ENCODE data around the gene CCNF.
"Not testable (repeated sequence)": the region's sequence is repeated elsewhere in the genome, so short reads cannot be mapped to it uniquely, and the experiment has no call there.

Gene CCNF

DNA sequence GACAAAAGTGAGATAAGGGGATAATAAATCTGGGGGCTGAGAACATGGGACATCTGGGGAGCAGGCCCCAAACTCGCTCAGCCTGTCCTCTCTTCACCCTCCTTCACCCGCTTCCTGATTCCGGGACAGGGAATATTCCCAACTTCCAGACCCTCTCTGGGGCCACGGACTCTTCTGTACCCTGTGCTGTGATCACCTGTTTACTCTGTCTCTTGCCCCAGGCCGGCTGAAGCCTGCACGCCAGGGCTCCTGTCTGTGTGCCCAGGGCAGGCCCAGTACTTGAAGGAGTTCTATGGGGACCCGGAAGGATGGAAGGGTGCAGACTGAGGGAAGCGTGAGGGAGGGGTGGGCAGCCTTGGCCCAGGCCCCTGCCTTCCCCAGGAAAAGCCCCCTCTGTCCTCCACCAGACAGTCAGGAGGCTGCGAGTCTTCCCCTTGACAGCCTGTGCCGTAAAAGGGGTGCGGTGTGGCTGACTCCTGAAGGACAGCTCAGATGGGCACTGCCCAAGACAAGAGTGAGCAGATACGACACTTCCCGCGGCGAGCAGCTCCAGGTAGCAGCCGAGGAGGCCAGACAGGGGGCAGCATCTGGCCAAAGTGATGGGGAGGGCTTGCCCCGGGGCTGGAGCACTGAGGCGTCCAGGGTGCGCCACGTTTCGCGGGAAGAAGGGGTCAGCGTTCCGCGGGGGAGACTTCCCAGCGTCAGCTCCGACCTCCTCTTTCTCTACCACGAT, 1.0 kb upstream of the CCNF start:
- peak; percentile 34 for DNase-seq (ENCODE audit: low spot score)

DNA sequence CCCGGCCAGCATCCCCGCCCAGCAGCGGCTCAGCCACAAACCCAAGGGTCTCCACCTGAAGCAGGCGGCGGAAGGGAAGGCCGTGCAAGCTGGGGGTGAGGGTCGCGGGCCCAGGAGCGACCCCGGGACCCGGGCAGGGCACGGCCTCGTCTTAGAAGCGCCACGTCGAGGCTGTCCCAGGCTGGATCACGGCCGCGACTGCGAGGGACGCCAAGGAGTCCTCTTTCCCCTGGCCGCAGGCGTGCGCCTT, 538 bp upstream of the CCNF start:
- DNase-seq (ENCODE audit: low spot score) = no peak

DNA sequence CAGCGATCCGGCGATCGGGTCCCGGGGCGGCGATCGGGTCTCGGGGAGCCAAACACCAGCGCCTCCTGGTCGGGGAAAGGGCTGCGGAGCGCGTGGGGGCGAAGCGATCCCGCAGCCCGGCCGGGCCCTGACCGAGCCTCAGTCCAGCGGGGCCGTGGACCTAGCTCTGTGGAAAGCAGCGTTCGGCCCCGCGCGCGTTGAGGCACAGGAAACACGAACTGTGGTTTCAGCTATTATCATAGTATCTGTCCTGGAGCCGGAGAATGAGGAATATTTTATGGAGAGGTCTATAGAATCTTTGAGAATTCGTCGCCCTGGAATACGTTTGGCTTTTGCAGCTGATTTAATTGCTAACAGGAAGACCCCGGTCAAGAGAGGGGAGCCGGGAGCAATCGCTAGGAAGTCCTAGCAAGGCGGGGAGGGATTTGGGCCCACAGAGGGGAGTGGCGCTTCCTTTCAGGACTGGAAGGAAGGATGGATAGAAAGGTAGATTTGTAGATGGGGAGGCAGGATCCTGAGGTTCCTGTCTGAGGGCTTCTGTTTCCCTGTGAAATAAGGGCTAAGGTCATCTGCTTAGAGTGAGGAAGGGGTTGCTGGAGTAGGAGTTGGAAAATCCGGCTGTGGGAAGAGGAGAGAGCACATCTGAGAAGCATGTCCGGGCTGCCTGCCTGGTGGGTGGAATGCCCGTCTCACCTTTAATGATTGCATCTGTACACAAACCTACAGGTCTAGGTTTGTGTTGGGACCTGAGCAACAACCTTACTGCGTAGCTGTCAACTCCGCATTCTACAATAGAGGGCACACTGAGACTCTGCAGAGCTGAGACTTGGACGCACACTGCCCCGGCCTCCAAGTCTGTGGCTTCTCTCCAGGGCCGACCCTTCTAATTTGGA, 770 bp downstream of the CCNF start:
- DNase-seq (ENCODE audit: low spot score) = no peak

DNA sequence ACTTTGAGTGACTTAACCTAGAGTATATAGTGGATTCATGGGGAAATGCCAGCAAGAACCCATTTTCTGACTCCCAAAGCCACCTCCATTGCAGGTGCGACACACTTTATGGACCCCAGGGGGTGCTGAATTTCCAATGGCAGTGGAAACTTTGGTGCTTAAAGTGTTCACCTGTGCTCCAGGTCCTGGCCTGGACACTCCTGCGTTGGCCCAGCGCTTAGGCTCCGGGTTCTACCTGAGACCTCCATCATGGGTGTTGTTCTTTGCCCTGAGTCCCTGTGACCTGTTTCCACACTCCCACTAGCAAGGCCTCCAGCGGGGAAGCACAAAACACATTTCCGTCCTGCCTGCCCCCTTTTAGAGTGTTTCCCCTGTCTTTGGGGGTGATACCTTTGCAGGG, 3.0 kb downstream of the CCNF start:
- no peak for DNase-seq (ENCODE audit: low spot score)

DNA sequence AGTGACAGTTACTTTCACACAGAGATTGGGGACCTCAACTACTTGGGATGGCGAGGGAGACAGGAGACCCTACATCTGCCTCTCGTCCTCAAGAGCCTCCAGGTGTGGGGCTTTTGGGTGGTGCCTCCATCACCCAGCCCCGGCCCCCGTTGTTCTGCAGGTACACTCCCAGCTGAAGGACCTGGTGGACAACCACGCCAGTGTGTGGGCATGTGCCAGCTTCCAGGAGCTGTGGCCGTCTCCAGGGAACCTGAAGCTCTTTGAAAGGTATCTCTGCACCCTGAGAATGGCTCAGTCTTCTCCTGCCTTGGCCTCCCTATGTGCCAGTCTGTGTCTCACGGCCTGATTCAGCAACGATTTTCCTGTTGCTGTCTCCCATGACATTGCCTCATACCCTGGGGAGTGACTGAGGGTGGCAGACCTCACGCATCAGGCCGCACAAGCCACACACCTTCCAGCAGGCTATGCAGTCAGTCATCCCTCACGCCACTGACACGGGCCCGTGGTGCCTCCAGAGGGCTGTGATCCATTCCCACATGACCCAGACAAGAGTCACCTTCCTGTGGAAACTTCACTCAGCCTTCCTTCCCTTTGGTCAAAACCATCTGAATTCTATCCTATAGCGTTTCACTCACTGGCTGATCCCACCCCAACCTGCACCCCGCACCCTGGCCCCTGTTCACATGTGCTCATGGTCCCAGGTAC, 3.7 kb downstream of the CCNF start:
- no peak for DNase-seq (ENCODE audit: low spot score)

DNA sequence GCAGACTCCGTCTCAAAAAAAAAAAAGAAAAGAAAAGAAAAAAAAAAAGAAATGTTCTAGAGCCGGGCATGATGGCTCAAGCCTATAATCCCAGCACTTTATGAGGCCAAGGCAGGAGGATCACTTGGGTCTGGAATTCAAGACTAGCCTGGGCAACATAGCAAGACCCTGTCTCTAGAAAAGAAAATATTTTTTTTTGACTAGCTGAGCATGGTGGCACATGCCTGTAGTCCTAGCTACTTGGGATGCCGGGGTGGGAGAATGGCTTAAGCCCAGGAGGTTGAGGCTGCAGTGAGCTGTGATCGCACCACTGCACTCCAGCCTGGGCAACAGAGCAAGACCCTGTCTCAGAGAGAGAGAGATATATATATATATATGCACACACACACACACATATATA, 6.0 kb downstream of the CCNF start:
- not testable (repeated sequence) for DNase-seq (ENCODE audit: low spot score)

DNA sequence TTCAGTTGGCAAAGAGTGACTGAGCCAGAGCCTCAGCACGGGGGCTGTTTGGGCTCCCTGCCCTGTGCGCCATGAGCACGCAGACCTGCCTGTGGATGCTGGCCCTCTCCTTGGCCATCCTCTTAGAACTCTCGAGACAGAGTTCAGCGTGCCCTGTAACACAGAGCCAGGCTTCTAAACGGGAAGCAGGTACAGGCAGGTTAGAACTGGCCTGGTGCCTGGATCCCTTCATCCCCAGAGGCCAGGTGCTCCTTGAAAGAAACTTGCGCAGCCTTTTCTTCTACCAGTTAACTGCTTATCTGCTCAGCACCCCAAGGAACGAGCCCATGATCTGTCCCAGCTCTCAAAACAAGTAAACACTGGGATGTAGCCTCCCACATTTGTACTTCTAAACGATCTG, 6.9 kb downstream of the CCNF start:
- no peak for DNase-seq (ENCODE audit: low spot score)

DNA sequence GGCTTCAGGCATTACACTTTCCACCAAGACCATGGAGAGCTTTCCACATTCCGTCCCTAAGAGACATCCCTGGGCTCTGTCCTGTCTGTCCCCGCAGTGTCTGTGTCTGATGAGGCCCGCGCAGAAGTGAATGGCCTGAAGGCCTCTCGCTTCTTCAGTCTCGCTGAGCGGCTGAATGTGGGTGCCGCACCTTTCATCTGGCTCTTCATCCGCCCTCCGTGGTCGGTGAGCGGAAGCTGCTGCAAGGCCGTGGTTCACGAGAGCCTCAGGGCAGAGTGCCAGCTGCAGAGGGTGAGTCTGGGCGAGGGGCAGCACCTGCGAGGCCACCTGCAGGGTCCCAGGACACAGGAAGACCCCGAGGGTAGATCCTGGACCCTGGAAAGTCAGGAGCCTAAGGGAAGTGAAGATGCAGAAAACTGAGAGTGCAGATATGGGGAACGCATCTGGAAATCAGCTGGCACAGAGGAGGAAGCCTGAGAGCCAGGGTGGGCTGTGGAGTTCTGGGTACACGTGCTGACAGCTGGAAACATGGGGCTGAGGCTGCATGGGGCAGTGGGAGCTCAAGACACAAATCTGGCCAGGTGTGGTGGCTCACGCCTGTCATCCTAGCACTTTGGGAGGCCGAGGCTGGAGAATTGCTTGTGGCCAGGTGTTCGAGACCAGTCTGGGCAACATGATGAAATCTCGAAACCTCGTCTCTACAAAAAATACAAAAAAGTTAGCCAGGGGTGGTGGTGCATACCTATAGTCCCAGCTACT, 8.0 kb downstream of the CCNF start:
- DNase-seq (ENCODE audit: low spot score) = no peak

DNA sequence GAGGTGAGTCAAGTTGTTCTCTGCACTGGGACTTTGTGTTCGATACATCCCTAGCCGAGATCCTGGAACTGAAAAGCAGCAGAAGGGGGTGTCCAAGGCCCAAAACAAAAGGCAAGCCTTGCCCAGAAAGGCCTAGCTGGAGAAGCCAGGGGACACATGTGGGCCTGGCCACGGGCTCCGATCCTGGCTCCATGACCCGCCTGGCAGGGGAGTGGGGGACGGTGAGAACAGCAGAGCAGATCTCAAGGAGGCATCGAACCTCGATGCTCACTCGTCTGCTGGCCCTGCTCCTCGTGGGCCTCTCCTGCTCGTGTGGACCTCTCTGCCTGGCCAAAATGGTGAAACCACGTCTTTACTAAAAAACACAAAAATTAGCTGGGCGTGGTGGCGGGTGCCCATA, 8.9 kb downstream of the CCNF start:
- no peak for DNase-seq (ENCODE audit: low spot score)

DNA sequence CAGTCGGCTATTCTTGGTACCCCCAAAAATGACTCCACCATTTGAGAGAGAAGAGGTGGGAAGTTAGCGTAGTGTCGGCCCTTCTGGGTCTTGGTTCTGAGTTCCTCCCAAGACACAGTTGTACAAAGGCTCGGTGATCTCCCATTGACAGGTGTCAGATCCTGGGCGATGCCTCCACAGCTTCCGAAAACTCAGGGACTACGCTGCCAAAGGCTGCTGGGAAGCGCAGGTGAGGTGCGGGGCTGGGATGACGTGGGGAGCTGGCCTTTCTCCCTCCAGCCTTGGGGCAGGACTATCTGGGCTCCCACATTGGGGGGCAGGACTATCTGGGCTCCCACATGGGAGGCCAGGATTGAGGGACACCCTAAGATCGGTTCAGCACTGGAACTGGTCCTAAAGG, 10.4 kb downstream of the CCNF start:
- DNase-seq (ENCODE audit: low spot score) = no peak

DNA sequence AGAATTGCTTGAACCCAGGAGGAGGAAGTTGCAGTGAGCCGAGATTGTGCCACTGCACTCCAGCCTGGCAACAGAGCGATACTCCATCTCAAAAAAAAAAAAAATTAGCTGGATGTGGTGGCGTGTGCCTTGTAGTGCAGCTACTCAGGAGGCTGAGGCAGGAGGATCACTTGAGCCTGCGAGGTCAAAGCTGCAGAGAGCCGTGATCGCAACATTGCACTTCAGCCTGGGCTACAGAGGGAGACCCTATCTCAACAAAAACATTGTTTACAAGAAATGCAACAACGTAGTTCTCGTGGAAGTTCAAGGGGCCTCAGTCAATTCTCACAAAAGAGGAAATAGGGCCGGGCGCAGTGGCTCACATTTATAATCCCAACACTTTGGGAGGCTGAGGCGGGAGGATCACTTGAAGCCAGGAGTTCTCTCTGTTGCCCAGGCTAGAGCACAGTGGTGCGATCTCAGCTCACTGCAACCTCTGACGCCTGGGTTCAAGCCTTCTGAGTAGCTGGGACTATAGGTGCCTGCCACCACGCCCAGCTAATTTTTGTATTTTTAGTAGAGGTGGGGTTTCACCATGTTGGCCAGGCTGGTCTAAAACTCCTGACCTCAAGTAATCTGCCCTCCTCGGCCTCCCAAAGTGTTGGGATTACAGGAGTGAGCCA, 12.0 kb downstream of the CCNF start:
- DNase-seq (ENCODE audit: low spot score) = not testable (repeated sequence)

DNA sequence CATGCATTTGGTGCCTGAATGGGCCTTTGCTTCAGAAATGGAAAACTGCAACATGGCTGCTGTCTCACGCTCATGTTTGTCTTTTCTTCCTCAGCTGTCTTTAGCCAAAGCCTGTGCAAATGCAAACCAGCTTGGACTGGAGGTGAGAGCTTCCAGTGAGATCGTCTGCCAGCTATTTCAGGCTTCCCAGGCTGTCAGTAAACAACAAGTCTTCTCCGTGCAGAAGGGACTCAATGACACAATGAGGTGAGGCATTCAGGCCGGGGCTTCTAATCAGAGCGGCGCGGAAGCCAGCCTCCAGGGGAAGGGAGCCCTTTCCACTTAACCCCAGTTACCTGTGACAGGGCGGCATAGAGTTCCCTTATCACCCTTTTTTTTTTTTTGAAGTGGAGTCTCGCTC, 14.3 kb downstream of the CCNF start:
- DNase-seq (ENCODE audit: low spot score) = no peak

DNA sequence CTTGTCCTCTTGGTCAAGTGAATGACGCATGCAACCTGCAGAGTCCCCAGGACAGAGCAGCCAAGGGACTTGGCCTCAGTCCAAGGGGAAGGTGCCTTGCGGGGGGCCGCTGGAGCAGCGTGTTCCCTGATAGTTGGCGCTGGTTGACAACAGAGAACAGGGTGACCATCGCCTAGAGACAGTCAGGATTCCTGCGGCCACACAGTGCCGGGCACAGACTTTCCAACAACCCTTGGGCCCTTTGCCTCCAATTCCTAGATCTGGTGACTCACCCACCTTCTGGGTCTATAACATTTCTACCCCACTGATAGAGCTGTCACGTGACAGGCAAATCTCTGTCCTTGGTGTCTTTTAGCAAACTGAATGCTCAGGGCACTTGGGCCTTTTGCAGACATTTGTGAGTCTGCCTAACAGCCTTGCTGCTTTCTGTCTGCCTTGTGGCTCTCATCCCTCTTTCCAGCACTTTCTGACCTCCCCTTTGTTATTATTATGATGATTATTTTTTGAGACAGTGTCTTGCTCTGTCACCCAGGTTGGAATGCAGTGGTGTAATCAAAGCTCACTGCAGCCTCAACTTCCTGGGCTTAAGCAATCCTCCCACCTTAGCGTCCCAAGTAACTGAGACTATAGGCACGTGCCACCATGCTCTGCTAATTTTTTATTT, 18.8 kb downstream of the CCNF start:
- DNase-seq (ENCODE audit: low spot score) = no peak

DNA sequence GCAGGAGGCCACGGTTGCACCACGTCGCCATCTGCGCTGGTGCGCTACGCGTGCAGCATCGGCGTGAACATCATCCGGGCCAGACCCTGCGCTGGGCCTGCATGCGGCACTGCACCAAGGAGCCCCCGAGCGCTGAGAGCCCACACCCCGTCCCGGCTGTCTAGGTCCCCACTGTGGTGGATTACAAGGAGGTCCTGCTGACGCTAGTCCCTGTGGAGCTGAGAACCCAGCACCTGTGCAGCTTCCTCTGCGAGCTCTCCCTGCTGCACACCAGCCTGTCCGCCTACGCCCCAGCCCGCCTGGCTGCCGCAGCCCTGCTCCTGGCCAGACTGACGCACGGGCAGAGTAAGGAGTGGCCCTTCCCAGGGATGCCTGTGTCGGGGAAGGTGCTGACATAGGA, 19.9 kb downstream of the CCNF start:
- DNase-seq (ENCODE audit: low spot score) = no peak

DNA sequence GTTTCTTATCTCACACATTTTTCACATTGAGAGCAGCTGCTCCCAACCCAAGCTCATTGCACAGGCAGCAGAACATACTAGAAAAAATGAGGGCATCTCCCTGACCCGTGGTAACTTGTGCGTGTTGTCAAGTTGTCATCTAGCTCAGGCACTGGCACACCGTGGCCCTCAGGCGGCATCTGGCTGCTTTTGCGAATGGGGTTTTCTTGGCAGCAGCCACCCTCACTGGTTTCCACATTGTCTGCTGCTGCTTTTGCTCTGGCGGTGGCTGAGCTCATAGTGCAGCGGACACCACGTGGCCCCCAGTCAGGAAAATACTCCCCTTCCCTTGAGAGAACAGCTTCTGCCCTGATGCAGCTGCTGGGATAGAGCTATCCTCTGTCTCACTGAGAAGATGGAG, 21.3 kb downstream of the CCNF start:
- DNase-seq (ENCODE audit: low spot score) = no peak

DNA sequence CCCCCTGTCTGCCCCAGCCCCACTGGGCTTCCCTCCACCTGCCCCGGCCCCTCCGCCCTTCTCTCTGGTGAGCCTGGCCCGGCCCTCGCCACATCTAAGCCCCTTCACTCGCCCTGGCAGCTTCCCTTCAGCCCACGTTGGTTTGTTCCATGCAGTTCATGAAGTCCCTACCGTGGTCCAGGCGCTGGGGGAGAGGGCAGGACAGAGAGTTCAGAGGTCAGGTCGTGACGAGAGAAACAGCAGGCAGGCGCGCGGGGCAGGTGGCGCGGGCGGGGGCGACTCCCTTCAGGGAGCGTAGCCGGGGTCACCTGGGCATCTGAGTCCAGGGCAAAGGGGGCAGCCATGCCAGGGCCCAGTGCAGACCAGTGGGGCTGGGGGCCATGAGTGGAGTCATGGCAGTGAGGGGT, 21.7 kb downstream of the CCNF start:
- DNase-seq (ENCODE audit: low spot score) = no peak

DNA sequence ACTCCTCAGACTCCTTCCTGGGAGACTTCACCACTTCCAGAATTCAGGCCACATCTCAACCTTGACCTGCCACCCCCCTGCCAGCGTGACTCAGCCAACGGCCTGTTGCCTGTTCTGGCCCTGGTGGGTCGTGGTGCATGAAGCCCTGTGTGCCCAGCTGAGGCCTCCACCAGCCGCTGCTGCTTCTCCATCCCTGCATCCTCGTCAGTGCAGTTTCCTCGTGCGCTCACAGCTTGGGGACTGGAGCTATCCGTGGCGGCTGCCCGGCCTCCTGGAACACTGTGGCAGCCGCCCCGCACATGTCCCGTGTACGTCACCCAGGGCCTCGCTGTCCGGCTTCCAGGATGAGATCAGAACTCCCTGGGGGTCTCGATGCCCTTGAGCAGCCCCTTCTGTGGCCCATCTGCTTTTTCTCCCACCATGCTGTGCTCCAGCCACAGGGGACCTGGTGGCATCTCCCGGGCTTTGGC, 22.6 kb downstream of the CCNF start:
- DNase-seq (ENCODE audit: low spot score) = no peak

DNA sequence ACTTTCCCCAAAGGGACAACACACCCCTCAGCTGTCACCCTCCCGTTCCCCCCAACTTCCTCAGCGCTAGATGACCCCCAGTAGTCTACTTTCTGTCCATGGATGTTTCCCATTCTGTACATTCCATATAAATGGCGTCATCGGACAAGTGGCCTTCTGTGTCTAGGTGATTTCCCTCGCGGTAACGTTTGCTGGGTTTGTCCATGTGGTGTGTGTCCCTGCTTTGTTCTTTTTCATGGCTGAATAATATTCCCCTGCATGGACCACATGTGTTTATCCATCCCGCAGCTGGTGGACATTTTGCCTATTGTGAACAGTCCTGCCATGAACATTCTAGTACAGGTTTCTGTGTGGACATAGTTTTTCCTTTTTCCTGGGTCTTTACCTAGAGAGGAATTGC, 23.4 kb downstream of the CCNF start:
- DNase-seq (ENCODE audit: low spot score) = no peak

DNA sequence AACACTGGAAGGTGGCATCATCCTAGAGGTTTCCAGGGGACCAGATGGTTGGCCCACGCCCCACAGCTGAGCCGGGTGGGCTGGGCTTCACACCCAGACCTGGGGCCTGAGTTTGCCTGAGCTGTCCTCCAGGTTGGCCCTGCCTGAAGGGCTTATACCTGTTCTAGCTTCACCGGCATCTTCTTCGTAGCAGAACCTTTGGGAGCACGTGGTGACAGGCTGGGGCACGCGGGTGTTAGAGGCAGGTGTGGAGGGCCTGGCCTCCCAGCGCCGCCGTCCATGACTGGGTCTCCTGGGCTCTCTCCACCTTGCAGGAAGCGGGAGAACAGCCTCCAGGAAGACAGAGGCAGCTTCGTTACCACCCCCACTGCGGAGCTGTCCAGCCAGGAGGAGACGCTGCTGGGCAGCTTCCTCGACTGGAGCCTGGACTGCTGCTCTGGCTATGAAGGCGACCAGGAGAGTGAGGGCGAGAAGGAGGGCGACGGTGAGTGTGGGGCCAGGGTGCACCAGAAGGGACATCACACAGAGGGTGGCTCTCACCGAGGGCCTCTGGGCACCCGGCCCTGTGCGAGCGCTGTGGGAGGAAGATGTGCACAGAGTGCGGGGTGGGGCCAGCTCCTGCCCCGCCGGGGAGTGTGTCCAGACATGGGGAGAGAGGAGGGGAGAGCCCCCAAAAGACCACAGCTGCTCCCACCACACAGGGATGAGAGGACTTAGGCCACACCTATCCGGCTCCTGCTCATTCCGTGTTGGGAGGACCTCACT, 26.0 kb downstream of the CCNF start:
- no peak for DNase-seq (ENCODE audit: low spot score)

DNA sequence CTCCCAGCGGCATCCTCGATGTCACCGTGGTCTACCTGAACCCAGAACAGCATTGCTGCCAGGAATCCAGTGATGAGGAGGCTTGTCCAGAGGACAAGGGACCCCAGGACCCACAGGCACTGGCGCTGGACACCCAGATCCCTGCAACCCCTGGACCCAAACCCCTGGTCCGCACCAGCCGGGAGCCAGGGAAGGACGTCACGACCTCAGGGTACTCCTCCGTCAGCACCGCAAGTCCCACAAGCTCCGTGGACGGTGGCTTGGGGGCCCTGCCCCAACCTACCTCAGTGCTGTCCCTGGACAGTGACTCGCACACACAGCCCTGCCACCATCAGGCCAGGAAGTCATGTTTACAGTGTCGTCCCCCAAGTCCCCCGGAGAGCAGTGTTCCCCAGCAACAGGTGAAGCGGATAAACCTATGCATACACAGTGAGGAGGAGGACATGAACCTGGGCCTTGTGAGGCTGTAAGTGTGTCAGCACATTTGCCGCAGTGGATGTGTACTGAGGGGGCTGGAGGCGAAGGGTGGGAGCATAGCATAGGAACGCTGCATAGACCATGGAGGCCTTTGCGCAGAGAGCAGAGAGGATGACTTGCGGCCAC, 27.4 kb downstream of the CCNF start:
- DNase-seq (ENCODE audit: low spot score) = no peak

Data from LoVo (cell line).